Neural crest cell (in vitro differentiated cells): ENCODE data around the gene METTL25B. TPM values are rescaled to one million over a fixed set of nuclear protein-coding genes. Genes with fewer than 3 reads are reported as not detected.

ENCODE experiments used
- DNase-seq: peaks from one replicate; pipeline ENCODE4 v3.0.0; 2021; ENCODE audit warnings: low read depth, mixed read lengths, low spot score
- H3K27ac Mint-ChIP-seq: one replicate; pipeline ENCODE4 v1.8.0; 2021; ENCODE audit warnings: mild to moderate bottlenecking, mixed read lengths; ENCODE audit not compliant: unreplicated experiment
- H3K27me3 Mint-ChIP-seq: 2 replicates; pipeline ENCODE4 v1.8.0; 2021; ENCODE audit warnings: low read depth, mild to moderate bottlenecking, mixed read lengths
- H3K36me3 Mint-ChIP-seq: 2 replicates; pipeline ENCODE4 v1.8.0; 2021; ENCODE audit warnings: low read depth, mild to moderate bottlenecking, mixed read lengths
- H3K4me1 Mint-ChIP-seq: 2 replicates; pipeline ENCODE4 v1.8.0; 2021; ENCODE audit warnings: mixed read lengths
- H3K4me3 Mint-ChIP-seq: one replicate; pipeline ENCODE4 v1.8.0; 2021; ENCODE audit warnings: mild to moderate bottlenecking, mixed read lengths
- H3K9me3 Mint-ChIP-seq: 2 replicates; pipeline ENCODE4 v1.8.0; 2021; ENCODE audit warnings: mixed read lengths
- CTCF ChIP-seq: fragments of 200-600 bp; sonication (generic); conservative IDR thresholded peaks from 2 replicates; pipeline ENCODE4 v1.5.0; 2021; ENCODE audit warnings: antibody characterized with exemption, mild to moderate bottlenecking
- total RNA-seq: library from RNA; stranded (reverse); gene quantifications from 2 replicates; pipeline ENCODE4 v1.2.1, GENCODE V29; 2021

The METTL25B gene
- total RNA-seq, 1 donor from 2014 or later, result 33.0 TPM

DNA sequence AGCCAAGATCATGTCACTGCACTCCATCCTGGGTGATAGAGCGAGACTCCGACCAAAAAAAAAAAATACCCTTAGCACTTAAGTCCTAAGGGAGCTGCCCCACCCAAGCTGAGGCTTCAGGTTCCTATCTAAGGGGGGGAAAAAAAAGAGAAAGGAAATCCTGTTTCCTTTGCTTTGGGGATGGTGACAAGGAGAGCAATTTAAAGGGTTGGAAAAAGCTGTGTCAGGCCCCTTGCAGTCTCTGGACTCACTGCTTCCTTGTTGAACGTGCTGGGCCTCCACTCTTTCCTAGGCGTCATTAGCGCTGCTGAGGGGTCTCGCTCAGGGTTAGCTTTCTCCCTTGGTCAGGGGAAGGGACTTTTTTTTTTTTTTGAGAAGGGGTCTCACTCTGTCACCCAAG, 57.2 kb downstream of the METTL25B start:
- DNase-seq, result no peak
- Mint-ChIP-seq H3K9me3 (no peaks in the 10 kb centered on the region), H3K4me1 (peaks cover 3% of the 10 kb centered on the region), H3K4me3 (no peak overlapping the region), H3K36me3 (peaks cover 20% of the 10 kb centered on the region), H3K27me3 (no peaks in the 10 kb centered on the region), H3K27ac (no peak overlapping the region)
- TF ChIP-seq CTCF, result no peak

Other genes starting within 250 kb of the METTL25B start
- gene MEF2D, start 227.7 kb upstream of the METTL25B start, total RNA-seq, result 12.2 and 17.3 TPM in 2 replicates
- 43.1 and 43.5 TPM in 2 replicates for gene IQGAP3, start 155.9 kb upstream of the METTL25B start, total RNA-seq
- not detected in 2 replicates for gene TTC24, start 148.7 kb upstream of the METTL25B start, total RNA-seq
- gene NAXE, start 136.7 kb upstream of the METTL25B start, total RNA-seq, result 76.5 and 80.6 TPM in 2 replicates
- gene GPATCH4, start 127.0 kb upstream of the METTL25B start, total RNA-seq, result 40.6 and 41.2 TPM in 2 replicates
- 0.70 and 0.91 TPM in 2 replicates for gene HAPLN2, start 109.1 kb upstream of the METTL25B start, total RNA-seq
- 2.4 and 3.1 TPM in 2 replicates for gene BCAN, start 86.4 kb upstream of the METTL25B start, total RNA-seq
- gene NES, start 51.1 kb upstream of the METTL25B start, total RNA-seq, result 248 and 265 TPM in 2 replicates
- gene CRABP2, start 22.9 kb upstream of the METTL25B start, total RNA-seq, result 606 and 647 TPM in 2 replicates
- 47.0 and 52.7 TPM in 2 replicates for gene ISG20L2, start 297 bp downstream of the METTL25B start, total RNA-seq
- 37.3 and 49.3 TPM in 2 replicates for gene MRPL24, start 12.6 kb downstream of the METTL25B start, total RNA-seq
- gene HDGF, start 23.2 kb downstream of the METTL25B start, total RNA-seq, result 294 and 304 TPM in 2 replicates
- gene PRCC, start 39.1 kb downstream of the METTL25B start, total RNA-seq, result 99.8 and 102 TPM in 2 replicates
- 1.0 and 1.1 TPM in 2 replicates for gene SH2D2A, start 88.4 kb downstream of the METTL25B start, total RNA-seq
- gene INSRR, start 130.6 kb downstream of the METTL25B start, total RNA-seq, result 0.07 TPM in 1 of 2 replicates, not detected in the other
- gene NTRK1, start 132.4 kb downstream of the METTL25B start, total RNA-seq, result 0.21 and 0.27 TPM in 2 replicates
- gene PEAR1, start 165.2 kb downstream of the METTL25B start, total RNA-seq, result 6.8 and 6.9 TPM in 2 replicates
- not detected in 2 replicates for gene LRRC71, start 192.2 kb downstream of the METTL25B start, total RNA-seq